ENCODE results near the gene KCNN3.

The KCNN3 gene

GRCh38 chr1:154767315-154768240, 102.5 kb downstream of the KCNN3 start:
- peak; percentile 86 for DNase-seq

GRCh38 chr1:154765970-154766369, 104.1 kb downstream of the KCNN3 start:
- DNase-seq: peak; percentile 28

DNA sequence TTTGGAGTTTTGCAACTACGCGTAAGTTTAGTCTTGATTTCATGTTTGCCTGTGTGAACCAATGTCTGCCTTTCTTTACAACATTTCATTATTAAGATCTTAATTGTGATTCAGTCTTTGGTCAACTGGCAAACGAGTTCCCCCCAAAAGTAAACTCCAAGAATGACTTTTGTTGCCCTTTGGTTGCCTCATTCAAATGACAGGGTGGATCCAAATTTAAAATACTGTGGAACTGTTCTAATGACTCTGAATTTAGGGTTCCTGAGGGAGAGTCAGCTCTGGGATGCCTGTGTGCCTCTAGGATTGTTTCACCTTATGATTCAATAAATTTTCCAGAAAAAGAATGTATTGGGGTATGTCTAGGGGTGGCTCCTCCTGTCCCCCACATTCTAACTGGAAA, 105.3 kb downstream of the KCNN3 start:
- no peak for DNase-seq

- no peak for DNase-seq
These were observed 105.9 kb downstream of the KCNN3 start for GRCh38 chr1:154764181-154764580.

DNA sequence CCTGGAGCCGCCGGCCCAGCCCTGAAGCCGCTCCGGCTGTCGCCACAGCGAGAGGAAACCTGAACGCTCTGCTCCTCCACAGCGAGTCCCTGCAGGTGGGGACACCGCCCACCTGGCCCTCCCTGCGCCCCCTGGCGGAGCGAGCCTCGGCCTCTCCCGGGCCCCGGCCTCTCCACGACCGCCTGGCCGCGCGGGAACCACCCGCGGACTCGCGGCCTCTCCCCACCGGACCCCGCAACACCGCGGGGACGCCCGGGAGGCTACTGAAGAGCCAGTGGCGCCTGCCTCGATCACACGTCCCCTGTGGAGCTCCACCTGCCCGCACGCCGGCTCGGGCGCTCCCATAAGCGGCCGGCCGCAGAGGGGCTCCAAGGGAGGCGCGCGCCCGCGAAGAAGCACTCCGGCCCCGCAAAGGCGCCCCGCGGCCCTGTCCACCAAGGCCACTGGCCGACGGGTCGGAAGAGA, 109.6 kb downstream of the KCNN3 start:
- DNase-seq: no peak

GRCh38 chr1:154759793-154760192, 110.3 kb downstream of the KCNN3 start:
- DNase-seq: no peak

- no peak for DNase-seq
These were observed 110.9 kb downstream of the KCNN3 start for GRCh38 chr1:154759196-154759595.

- no peak for DNase-seq
These were observed 111.7 kb downstream of the KCNN3 start for GRCh38 chr1:154758346-154758745.

- no peak for DNase-seq
These were observed 113.1 kb downstream of the KCNN3 start for GRCh38 chr1:154756793-154757548.

DNA sequence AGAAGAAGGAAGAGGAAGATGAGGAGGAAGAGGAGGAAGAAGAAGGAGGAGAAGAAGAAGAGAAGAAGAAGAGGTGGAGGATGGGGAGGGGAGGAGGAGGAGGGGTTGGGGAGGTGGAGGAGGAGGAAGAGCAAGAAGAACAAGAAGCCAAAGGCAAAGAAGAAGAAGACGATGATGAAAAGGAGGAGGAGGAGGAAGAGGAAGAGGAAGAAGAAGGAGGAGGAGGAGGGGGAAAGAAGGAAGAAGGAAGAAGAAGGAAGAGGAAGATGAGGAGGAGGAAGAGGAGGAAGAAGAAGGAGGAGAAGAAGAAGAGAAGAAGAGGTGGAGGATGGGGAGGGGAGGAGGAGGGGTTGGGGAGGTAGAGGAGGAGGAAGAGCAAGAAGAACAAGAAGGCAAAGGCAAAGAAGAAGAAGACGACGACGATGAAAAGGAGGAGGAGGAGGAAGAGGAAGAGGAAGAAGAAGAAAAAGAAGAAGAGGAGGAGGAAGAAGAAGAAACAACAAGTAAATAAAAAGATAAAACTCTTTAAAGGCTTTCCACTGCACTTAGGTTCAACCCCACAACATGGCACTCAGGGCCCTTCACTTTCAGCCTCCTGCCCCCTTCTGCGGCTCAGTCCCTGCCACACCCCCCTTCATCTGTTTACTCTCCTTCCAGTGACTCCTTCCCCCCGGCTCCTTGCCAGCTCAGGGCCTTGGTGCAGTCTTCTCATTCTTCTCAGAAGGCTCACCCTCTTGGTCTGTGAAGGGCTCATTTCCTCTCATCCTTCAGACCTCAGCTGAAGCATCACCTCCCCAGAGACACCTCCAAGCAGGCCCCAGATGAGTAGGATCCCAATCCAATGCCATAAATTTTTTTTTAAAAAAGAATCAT, 114.0 kb downstream of the KCNN3 start:
- no peak for DNase-seq

- no peak for DNase-seq
These were observed 116.7 kb downstream of the KCNN3 start for GRCh38 chr1:154753426-154753825.

- no peak for DNase-seq
These were observed 117.6 kb downstream of the KCNN3 start for GRCh38 chr1:154752273-154753030.

DNA sequence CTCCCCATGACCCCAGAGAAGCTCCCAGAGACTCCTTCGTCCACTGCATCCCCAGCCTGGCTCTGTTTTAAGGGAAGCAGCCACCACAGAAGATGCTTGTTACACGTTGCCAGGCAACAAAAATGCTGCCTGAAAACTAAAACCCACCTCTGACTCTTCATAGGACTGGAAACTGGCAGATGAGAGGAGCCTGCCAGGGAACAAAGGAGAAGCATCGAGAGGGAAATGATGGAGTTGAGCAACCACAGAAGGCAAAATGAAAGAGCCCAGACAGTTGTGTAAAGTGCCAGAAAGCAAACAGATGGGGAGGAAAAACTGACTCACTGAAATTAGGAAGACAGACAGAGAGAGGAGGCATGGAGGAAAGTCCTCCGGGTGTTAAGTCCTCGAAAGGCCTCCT, 118.4 kb downstream of the KCNN3 start:
- DNase-seq: no peak

GRCh38 chr1:154750681-154751665, 119.1 kb downstream of the KCNN3 start:
- DNase-seq: no peak

GRCh38 chr1:154749078-154749760, 120.9 kb downstream of the KCNN3 start:
- peak; percentile 2 for DNase-seq

DNA sequence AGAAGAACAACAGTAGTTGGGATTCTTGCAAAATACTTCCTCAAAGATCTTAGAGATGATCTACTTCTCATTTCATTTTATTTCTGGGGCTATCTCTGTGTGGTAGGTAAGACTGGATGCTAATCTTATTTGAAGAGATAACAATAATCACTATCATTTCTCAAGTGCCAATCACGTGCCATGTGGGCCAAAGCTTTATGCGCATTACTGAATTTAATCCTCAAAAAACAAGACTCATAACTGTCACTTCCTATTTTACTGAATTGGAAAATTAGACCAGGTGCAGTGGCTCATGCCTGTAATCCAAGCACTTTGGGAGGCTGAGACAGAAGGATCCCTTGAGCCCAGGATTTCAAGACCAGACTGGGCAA, 121.7 kb downstream of the KCNN3 start:
- no peak for DNase-seq

GRCh38 chr1:154747740-154748404, 122.2 kb downstream of the KCNN3 start:
- no peak for DNase-seq

DNA sequence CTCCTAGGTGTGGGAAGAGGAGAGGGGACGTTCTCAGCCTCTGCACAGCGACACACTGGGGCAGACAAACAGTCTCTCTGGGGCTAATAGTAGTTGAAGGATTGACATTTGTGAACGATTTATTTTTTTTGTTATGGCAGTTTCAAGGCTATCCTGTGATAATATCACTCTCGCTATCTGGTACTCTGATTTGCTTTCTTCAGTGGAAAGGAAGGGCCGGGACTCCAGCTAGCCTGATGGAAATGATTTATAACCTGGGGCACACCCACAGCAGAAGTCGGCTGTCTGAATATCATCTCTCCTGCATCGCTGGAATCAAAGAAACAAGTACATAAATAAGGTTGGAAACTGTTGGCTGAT, 122.7 kb downstream of the KCNN3 start:
- DNase-seq: no peak

- DNase-seq: no peak
These were observed 123.3 kb downstream of the KCNN3 start for GRCh38 chr1:154746622-154747299.
